GM21528 (cell line): Measurements from ENCODE around the gene TCAIM.
A peak's percentile ranks its signal among the peaks of the same experiment; 100 is the strongest.
"Not testable (repeated sequence)": the region's sequence is repeated elsewhere in the genome, so short reads cannot be mapped to it uniquely, and the experiment has no call there.

Source experiments
- ATAC-seq: cut with Tn5 transposase; IDR thresholded peaks from one replicate; pipeline ENCODE4 v1.9.1; 2021; ENCODE audit warnings: mild to moderate bottlenecking, moderate library complexity; ENCODE audit not compliant: unreplicated experiment, low FRiP score

Gene TCAIM

GRCh38 chr3:44412365-44412764 lies 73.8 kb downstream of the TCAIM start:
- no peak for ATAC-seq

GRCh38 chr3:44414517-44415090 lies 76.0 kb downstream of the TCAIM start:
- ATAC-seq, result no peak

GRCh38 chr3:44415421-44415820 lies 76.9 kb downstream of the TCAIM start:
- no peak for ATAC-seq

GRCh38 chr3:44416031-44417030 lies 77.8 kb downstream of the TCAIM start:
- ATAC-seq, result no peak

GRCh38 chr3:44418118-44418517 lies 79.6 kb downstream of the TCAIM start:
- ATAC-seq, result not testable (repeated sequence)

- ATAC-seq, result no peak
Measured at GRCh38 chr3:44418549-44418948, 80.0 kb downstream of the TCAIM start.

GRCh38 chr3:44419116-44419922 lies 80.8 kb downstream of the TCAIM start:
- no peak for ATAC-seq

GRCh38 chr3:44419923-44420650 lies 81.5 kb downstream of the TCAIM start:
- ATAC-seq, result no peak

- ATAC-seq, result no peak
Measured at GRCh38 chr3:44420676-44421075, 82.1 kb downstream of the TCAIM start.

- no peak for ATAC-seq
Measured at GRCh38 chr3:44421280-44421679, 82.7 kb downstream of the TCAIM start.

- ATAC-seq, result no peak
Measured at GRCh38 chr3:44424758-44425157, 86.2 kb downstream of the TCAIM start.

GRCh38 chr3:44427683-44428082 lies 89.1 kb downstream of the TCAIM start:
- no peak for ATAC-seq

- ATAC-seq, result no peak
Measured at GRCh38 chr3:44428910-44429309, 90.3 kb downstream of the TCAIM start.

- no peak for ATAC-seq
Measured at GRCh38 chr3:44429459-44429858, 90.9 kb downstream of the TCAIM start.

GRCh38 chr3:44430466-44430865 lies 91.9 kb downstream of the TCAIM start:
- no peak for ATAC-seq

- no peak for ATAC-seq
Measured at GRCh38 chr3:44434834-44435510, 96.4 kb downstream of the TCAIM start.

- no peak for ATAC-seq
Measured at GRCh38 chr3:44436181-44436580, 97.6 kb downstream of the TCAIM start.

GRCh38 chr3:44437800-44438199 lies 99.2 kb downstream of the TCAIM start:
- ATAC-seq, result no peak

- ATAC-seq, result peak; percentile 93
Measured at GRCh38 chr3:44439499-44440295, 101.1 kb downstream of the TCAIM start.
